Activated CD4-positive, alpha-beta T cell treated with anti-CD3 and anti-CD28 coated beads for 36 hours (primary cell): ENCODE results near the gene TFCP2L1. TPM values are rescaled to one million over a fixed set of nuclear protein-coding genes. Genes with fewer than 3 reads are reported as not detected.

Experiments
- ATAC-seq: fragments of 200-7000 bp; cut with Tn5 transposase; one replicate; pipeline ENCODE4 v1.10.0; 2021; ENCODE audit warnings: mild to moderate bottlenecking, moderate library complexity
- CTCF ChIA-PET: fragments of 350-600 bp; sonication (Branson Sonifier 250); formaldehyde crosslinking; loops from one replicate; lab custom pipeline; 2021; ENCODE audit warnings: antibody characterized with exemption; lab: Charles Lee
- POLR2A ChIA-PET: fragments of 350-600 bp; sonication (Branson Sonifier 250); formaldehyde crosslinking; loops from one replicate; lab custom pipeline; 2021; ENCODE audit warnings: antibody characterized with exemption, inconsistent platforms; lab: Charles Lee
- DNase-seq: peaks from one replicate; pipeline ENCODE4 v3.0.0-alpha.2; 2020
- H3K27ac Mint-ChIP-seq: one replicate; pipeline ENCODE4 v1.8.0; 2021; ENCODE audit warnings: mixed read lengths
- H3K27me3 Mint-ChIP-seq: one replicate; pipeline ENCODE4 v1.8.0; 2021; ENCODE audit warnings: mixed read lengths
- H3K36me3 Mint-ChIP-seq: one replicate; pipeline ENCODE4 v1.8.0; 2021; ENCODE audit warnings: low read depth, mixed read lengths
- H3K4me1 Mint-ChIP-seq: one replicate; pipeline ENCODE4 v1.8.0; 2021; ENCODE audit warnings: mixed read lengths
- H3K4me3 Mint-ChIP-seq: one replicate; pipeline ENCODE4 v1.8.0; 2021; ENCODE audit warnings: mild to moderate bottlenecking, moderate library complexity, mixed read lengths
- H3K9me3 Mint-ChIP-seq: one replicate; pipeline ENCODE4 v1.8.0; 2021; ENCODE audit warnings: low read depth, mixed read lengths
- intact Hi-C, 2 experiments: fragments of 100-400 bp; cut with DNase I in 1 of 2; cut with micrococcal nuclease in 1 of 2; formaldehyde crosslinking; loops; one replicate each; pipeline versions ENCODE4 v1.14.2 to v1.15.1; 2022 to 2024; cut with DNase I, micrococcal nuclease
- total RNA-seq, 2 experiments: library from RNA; stranded (reverse); gene quantifications; one replicate each; pipeline ENCODE4 v1.2.3, GENCODE V29; 2021

The TFCP2L1 gene
- total RNA-seq, 2 experiments from 2014 or later = 0.02 to 0.05 TPM

DNA sequence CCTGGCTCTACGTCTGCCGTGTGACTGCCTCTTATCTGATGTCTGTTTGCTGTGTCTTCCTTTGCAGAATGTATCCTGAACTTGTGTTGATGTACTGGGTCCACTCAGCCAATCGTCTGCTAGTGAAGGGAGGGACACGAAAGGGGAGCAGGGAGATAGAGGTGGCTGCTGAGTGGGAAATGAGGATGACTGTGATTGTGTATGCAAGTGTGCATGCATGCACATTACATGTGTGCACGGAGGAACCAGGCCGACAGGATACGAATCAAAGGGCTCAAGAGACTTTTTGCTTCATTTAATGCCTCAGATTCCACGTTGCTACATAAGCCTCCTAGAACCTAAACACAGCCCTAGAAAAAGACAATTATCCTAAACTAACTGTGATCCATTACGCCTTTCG is 111.2 kb downstream of the TFCP2L1 start:
- Mint-ChIP-seq H3K9me3 (peaks cover 6% of the 10 kb centered on the region), H3K4me1 (no peaks in the 10 kb centered on the region), H3K27ac (no peak overlapping the region), H3K36me3 (no peaks in the 10 kb centered on the region), H3K27me3 (peaks cover 12% of the 10 kb centered on the region), H3K4me3 (no peak overlapping the region)
- ATAC-seq (no peak), DNase-seq (no peak)
- ChIA-PET POLR2A (no interaction called here), CTCF (no interaction called here)
- intact Hi-C loops = no loop called here

DNA sequence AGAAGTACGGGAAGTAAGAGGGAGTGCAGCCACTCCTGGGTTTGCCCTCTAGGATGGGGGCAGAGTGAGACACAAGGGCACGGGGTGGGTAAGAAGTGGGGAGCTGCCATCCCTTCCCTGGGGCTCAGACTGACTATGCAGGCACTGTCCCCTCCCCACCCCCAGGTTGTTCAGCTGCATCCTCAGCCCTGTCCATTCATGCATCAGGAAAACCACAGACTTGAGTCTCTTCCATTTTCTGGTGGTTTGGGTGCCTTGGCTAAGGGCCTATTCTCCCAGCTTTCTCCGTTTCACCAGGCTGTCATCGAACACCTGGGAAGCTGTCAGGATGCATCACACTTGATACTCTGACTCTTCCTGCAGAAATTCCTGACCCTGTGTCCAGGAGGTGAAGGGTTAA is 111.9 kb downstream of the TFCP2L1 start:
- intact Hi-C loops = no loop called here
- Mint-ChIP-seq H3K36me3 (no peaks in the 10 kb centered on the region), H3K9me3 (peaks cover 6% of the 10 kb centered on the region), H3K4me1 (no peaks in the 10 kb centered on the region), H3K27ac (no peak overlapping the region), H3K27me3 (peaks cover 12% of the 10 kb centered on the region), H3K4me3 (no peak overlapping the region)
- ATAC-seq = no peak
- DNase-seq = no peak
- CTCF ChIA-PET = interaction anchor here (0.6 kb wide), 1 partner anchor 524 kb away, joined by 3 read pairs; no protein-coding TSS in a partner anchor
- POLR2A ChIA-PET = no interaction called here

DNA sequence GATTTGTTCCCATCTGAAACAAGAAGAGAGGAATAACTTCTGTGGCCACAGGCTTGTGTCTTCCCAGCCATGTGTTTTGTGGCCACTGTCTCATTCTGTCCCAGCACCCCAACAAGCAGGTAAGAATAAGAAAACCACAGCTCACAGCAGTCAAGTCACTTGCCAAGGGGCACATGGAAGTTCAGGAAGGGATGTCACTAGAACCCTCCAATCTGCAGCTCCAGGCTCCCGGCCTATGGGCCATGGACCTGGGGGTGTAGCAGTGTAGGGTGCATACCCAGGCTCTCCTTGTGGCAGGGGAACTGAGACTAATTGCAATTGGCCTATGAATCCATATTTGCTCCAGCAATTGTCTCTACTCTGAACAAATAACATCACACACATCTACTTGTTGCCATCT is 112.5 kb downstream of the TFCP2L1 start:
- H3K9me3 Mint-ChIP-seq = peaks cover 6% of the 10 kb centered on the region
- POLR2A ChIA-PET = no interaction called here
- no peaks in the 10 kb centered on the region for H3K36me3 Mint-ChIP-seq
- H3K4me3 Mint-ChIP-seq = no peak overlapping the region
- intact Hi-C loops = no loop called here
- H3K27me3 Mint-ChIP-seq = peaks cover 10% of the 10 kb centered on the region
- no peak for DNase-seq
- no peak overlapping the region for H3K27ac Mint-ChIP-seq
- no peaks in the 10 kb centered on the region for H3K4me1 Mint-ChIP-seq
- no peak for ATAC-seq
- CTCF ChIA-PET = no interaction called here

DNA sequence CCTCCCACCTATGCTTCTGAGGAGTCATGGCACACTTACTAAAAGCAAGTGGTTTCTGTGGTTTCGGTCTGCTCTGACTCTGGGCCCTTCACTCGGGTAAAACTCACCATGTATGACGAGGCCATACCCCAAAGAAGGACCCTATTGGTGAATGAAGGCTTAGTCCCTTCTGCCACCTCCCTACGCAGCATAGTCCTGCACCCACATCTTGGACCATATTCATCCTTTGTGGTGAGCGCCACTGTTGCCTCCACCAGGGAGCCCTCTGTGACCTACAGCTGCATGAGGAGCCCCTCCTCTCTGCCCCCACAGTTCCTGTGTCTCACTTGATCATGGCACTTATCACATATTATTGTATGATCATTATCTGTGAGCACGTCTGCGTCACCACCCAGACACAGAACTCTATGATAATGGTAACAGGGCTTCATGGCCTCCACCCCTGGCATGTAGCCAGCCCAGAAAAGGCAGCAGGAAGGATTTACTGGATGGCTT is 113.3 kb downstream of the TFCP2L1 start:
- H3K9me3 Mint-ChIP-seq = peaks cover 6% of the 10 kb centered on the region
- no peak overlapping the region for H3K4me3 Mint-ChIP-seq
- peaks cover 11% of the 10 kb centered on the region for H3K27me3 Mint-ChIP-seq
- no peak overlapping the region for H3K27ac Mint-ChIP-seq
- intact Hi-C loops = no loop called here
- DNase-seq = peak; percentile 32
- H3K4me1 Mint-ChIP-seq = no peaks in the 10 kb centered on the region
- no peaks in the 10 kb centered on the region for H3K36me3 Mint-ChIP-seq
- ChIA-PET POLR2A (no interaction called here), CTCF (no interaction called here)
- ATAC-seq = peak; percentile 89

DNA sequence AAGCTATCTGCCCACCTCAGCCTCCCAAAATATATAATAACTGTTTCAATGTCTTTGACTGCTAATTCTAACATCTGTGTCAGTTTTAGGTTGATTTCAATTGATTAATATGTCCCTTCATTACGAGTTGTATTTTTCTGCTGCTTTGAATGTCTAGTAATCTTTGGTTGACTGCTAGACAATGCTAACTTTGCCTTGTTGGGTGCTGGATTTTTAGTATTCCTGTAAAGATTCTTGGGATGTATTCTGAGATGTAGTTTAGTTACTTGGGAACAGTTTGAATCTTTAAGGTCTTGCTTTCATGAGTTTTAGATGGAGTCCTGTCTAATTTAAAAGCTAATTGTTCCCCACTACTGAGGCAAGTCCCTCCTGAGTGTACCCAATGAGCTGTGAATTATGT is 114.4 kb downstream of the TFCP2L1 start:
- Mint-ChIP-seq H3K27me3 (peaks cover 11% of the 10 kb centered on the region), H3K27ac (no peak overlapping the region), H3K4me1 (no peaks in the 10 kb centered on the region), H3K36me3 (no peaks in the 10 kb centered on the region), H3K9me3 (peaks cover 6% of the 10 kb centered on the region), H3K4me3 (no peak overlapping the region)
- DNase-seq (no peak), ATAC-seq (no peak)
- POLR2A ChIA-PET = no interaction called here
- intact Hi-C loops = no loop called here
- CTCF ChIA-PET = no interaction called here

DNA sequence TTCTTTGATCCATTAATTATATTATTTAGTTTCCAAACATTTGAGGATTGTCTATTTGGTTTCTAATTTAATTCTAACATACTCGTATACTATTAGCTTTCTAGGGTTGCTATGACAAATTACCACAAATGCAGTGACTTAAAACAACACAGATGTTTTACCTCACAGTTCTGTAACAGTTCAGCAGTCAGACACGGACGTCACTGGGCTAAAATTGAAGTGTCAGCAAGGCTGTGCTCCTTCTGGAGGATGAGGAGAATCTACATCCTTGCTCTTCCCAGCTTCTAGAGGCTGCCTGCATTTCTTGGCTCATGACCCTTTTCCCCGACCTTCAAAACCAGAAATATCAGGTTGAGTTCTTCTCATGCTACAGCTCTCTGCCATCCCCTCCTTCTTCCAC is 117.6 kb downstream of the TFCP2L1 start:
- POLR2A ChIA-PET = no interaction called here
- no peaks in the 10 kb centered on the region for H3K4me1 Mint-ChIP-seq
- no peak overlapping the region for H3K27ac Mint-ChIP-seq
- ATAC-seq = no peak
- H3K27me3 Mint-ChIP-seq = peaks cover 8% of the 10 kb centered on the region
- DNase-seq = no peak
- intact Hi-C loops = no loop called here
- CTCF ChIA-PET = interaction anchor here (0.7 kb wide), 1 partner anchor 188 kb away, joined by 4 read pairs; no protein-coding TSS in a partner anchor
- peaks cover 4% of the 10 kb centered on the region for H3K36me3 Mint-ChIP-seq
- peaks cover 13% of the 10 kb centered on the region for H3K9me3 Mint-ChIP-seq
- H3K4me3 Mint-ChIP-seq = no peak overlapping the region

Other genes starting within 250 kb of the TFCP2L1 start
- not detected for gene RNU4ATAC, start 245.7 kb upstream of the TFCP2L1 start, total RNA-seq